Liver (tissue), 3 donors: ENCODE data around the gene SLC38A3.

Source experiments
- FOXA1 ChIP-seq: IDR thresholded peaks from 2 replicates; pipeline ENCODE4 v1.6.1; 2016; ENCODE audit warnings: antibody characterized with exemption
- GABPA ChIP-seq, 2 donors: IDR thresholded peaks in 1 of 2; conservative IDR thresholded peaks in 1 of 2; 2 replicates each; pipeline ENCODE4 v1.6.1; 2016; ENCODE audit warnings: antibody characterized with exemption in 2 of 2, mild to moderate bottlenecking in 1 of 2, moderate library complexity in 1 of 2
- HNF4G ChIP-seq: IDR thresholded peaks from 2 replicates; pipeline ENCODE4 v1.6.1; 2016; ENCODE audit warnings: antibody characterized with exemption
- JUND ChIP-seq, 2 donors: IDR thresholded peaks; 2 replicates each; pipeline ENCODE4 v1.6.1; 2016; ENCODE audit warnings: antibody characterized with exemption in 2 of 2
- YY1 ChIP-seq: IDR thresholded peaks from 2 replicates; pipeline ENCODE4 v1.6.1; 2016; ENCODE audit warnings: antibody characterized with exemption, mild to moderate bottlenecking
- TF ChIP-seq, protein P1 (sequence below): fragments of 150-350 bp; IDR thresholded peaks from 2 replicates; pipeline ENCODE4 v1.5.1; 2017; ENCODE audit warnings: improper control_type of control experiment, low read depth, low read length; ENCODE audit not compliant: missing input control
- TF ChIP-seq, protein P2 (sequence below): IDR thresholded peaks from 2 replicates; pipeline ENCODE4 v1.6.1; 2016; ENCODE audit warnings: antibody characterized with exemption, mild to moderate bottlenecking
- TF ChIP-seq, protein P3 (sequence below): IDR thresholded peaks from 2 replicates; pipeline ENCODE4 v1.6.1; 2016; ENCODE audit warnings: antibody characterized with exemption
- donor health status: healthy.
- donor health status: healthy.

DNA sequence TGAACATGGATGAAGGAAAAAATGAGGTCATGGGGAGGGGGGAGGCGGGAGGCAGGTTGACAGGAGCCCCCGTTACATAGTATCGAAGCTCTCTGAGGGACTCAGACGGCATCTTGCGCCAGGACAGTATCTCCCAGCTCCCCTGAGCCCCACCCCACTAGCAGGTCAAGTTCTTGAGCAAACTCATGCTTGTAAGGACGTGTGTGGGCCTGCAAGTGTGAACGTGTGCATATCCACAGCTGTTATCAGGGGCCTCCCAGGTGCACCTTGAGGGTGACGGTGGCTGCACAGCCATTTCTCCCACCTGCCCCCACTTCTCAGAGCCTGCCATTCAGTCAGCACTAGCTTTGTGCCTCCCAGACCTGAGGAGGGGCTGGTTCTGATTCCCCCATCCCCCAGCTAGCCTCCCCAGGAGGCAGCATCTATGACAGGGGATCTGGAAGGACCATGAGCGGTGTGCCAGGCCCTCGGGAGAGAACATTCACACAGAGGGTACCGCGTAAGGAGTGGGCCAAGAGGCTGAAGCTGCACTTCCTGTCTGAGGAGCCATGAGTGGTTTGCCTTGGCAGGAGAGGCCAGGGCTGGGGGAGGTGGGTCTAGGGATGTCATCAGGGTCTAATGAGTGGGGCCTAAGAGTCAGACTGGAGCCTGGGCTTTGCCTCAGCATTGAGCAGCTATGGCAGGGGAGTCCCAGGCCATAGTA is 47.1 kb upstream of the SLC38A3 start:
- TF ChIP-seq, protein P1, sequence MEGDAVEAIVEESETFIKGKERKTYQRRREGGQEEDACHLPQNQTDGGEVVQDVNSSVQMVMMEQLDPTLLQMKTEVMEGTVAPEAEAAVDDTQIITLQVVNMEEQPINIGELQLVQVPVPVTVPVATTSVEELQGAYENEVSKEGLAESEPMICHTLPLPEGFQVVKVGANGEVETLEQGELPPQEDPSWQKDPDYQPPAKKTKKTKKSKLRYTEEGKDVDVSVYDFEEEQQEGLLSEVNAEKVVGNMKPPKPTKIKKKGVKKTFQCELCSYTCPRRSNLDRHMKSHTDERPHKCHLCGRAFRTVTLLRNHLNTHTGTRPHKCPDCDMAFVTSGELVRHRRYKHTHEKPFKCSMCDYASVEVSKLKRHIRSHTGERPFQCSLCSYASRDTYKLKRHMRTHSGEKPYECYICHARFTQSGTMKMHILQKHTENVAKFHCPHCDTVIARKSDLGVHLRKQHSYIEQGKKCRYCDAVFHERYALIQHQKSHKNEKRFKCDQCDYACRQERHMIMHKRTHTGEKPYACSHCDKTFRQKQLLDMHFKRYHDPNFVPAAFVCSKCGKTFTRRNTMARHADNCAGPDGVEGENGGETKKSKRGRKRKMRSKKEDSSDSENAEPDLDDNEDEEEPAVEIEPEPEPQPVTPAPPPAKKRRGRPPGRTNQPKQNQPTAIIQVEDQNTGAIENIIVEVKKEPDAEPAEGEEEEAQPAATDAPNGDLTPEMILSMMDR, result no peak
- no peak for TF ChIP-seq FOXA1
- TF ChIP-seq YY1, result no peak
- no peak for TF ChIP-seq GABPA (IDR thresholded peaks at IDR 0.05 in 1 of 2, conservative IDR thresholded peaks at IDR 0.05 in 1 of 2)
- no peak for TF ChIP-seq JUND (IDR thresholded peaks at IDR 0.05)
- no peak for TF ChIP-seq HNF4G
- TF ChIP-seq, protein P2, sequence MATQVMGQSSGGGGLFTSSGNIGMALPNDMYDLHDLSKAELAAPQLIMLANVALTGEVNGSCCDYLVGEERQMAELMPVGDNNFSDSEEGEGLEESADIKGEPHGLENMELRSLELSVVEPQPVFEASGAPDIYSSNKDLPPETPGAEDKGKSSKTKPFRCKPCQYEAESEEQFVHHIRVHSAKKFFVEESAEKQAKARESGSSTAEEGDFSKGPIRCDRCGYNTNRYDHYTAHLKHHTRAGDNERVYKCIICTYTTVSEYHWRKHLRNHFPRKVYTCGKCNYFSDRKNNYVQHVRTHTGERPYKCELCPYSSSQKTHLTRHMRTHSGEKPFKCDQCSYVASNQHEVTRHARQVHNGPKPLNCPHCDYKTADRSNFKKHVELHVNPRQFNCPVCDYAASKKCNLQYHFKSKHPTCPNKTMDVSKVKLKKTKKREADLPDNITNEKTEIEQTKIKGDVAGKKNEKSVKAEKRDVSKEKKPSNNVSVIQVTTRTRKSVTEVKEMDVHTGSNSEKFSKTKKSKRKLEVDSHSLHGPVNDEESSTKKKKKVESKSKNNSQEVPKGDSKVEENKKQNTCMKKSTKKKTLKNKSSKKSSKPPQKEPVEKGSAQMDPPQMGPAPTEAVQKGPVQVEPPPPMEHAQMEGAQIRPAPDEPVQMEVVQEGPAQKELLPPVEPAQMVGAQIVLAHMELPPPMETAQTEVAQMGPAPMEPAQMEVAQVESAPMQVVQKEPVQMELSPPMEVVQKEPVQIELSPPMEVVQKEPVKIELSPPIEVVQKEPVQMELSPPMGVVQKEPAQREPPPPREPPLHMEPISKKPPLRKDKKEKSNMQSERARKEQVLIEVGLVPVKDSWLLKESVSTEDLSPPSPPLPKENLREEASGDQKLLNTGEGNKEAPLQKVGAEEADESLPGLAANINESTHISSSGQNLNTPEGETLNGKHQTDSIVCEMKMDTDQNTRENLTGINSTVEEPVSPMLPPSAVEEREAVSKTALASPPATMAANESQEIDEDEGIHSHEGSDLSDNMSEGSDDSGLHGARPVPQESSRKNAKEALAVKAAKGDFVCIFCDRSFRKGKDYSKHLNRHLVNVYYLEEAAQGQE, result no peak
- TF ChIP-seq, protein P3, sequence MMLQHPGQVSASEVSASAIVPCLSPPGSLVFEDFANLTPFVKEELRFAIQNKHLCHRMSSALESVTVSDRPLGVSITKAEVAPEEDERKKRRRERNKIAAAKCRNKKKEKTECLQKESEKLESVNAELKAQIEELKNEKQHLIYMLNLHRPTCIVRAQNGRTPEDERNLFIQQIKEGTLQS, result no peak
